Nucleus accumbens (tissue), 56 donors: ENCODE measurements around the gene URB1.
"Not testable (repeated sequence)": the region's sequence is repeated elsewhere in the genome, so short reads cannot be mapped to it uniquely, and the experiment has no call there.

Source experiments
- DNase-seq, 56 donors: peaks; one replicate each; lab custom pipeline; 2025; lab: John Stamatoyannopoulos, UW

The URB1 gene

DNA sequence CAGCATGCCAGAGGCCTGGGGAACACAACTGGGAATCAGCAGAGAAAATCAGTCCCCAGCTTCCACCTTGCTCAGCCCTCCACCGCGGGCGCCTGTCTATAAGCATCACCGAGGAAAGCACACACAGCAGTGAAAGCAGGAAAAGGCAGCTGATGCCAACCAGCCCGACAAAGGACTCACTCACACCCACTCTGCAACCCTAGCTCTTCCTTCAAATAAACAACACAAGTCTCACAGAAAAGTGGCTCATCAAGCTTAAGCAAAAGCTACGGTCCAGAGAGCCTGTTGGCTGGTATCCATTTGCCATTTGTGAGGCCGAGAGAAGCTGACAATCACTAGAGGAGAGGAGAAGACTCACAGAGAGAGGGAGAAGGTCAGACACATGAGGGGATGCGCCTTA is 67.1 kb downstream of the URB1 start:
- peak in 17 of 56 donors; percentile 9 to 51 (median 23) for DNase-seq

DNA sequence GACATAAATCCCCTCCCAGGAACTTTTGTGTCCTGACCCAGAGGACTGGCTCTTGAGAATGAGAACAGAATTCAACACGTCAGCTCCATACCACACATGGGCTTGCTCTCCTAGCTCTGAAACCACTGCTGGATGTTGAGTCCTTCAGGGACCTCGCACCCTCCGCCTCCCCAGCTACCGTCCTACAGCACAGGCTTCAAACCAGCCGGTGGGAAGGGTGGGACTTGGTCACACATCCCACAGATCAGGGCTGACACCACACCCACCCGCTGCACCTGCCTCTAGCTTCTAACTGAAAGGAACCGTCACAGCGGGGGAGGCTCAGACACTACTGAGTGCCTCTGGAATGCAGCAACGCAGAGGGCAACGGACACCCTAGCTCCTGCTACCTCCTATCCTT is 70.1 kb downstream of the URB1 start:
- no peak for DNase-seq

DNA sequence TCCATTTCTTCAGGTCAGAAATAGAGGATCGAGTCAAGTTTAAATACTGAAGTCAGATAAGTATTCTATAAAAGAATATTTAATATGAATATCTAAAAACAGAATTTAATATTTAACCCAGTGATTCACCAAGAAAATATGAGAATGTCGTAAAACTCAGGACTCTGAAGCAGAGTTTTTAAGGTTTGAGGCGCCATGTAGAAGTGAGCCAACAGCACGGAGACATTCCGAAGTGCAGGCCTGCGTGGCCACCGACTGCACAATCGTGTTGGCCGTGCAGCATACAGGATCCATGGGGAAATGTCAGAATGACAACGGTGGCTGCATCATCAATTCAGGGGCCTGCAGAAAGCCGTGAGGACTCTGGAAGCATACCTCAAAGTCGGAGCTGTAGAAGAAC is 70.7 kb downstream of the URB1 start:
- DNase-seq = no peak

DNA sequence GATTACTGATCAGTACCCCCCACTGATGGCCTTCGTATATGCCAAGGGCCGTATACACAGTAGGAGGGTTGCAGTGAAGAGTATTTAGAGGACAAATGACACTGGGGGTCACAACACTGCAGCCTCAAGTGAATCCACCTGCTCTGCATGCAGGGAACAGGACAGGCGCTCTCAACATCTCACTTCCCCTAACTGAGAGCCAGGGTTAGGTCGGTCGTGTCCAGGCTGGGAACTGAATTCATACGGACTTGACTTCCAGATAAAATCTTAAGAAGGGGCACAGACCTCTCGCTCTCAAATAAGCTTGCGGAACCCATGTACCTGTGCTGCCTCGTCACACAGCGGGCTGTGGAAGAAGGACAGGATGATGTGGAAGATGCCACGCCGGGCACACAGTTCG is 71.3 kb downstream of the URB1 start:
- no peak for DNase-seq

DNA sequence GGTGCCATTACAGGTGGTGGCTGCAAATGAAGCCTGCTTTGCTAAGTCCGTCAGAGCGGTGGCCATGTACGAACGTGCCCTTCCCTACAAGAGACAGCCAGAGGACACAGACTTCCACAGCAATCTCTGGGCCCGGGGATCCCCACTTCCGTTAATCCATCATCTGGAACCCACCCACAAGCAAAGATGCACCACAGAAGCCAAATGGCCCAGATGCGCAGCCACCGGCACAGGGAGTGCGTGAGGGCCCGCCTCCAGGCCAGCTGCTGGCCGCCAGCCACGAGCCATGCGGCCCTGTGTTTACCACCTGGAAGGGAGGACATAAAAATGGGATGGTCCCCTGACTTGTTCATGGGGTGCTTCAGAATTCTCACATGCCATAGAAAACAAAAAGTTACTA is 72.1 kb downstream of the URB1 start:
- no peak for DNase-seq

- peak in 2 of 56 donors; percentile 11 to 23 for DNase-seq
These were observed 72.8 kb downstream of the URB1 start for GRCh38 chr21:32320059-32320458.

DNA sequence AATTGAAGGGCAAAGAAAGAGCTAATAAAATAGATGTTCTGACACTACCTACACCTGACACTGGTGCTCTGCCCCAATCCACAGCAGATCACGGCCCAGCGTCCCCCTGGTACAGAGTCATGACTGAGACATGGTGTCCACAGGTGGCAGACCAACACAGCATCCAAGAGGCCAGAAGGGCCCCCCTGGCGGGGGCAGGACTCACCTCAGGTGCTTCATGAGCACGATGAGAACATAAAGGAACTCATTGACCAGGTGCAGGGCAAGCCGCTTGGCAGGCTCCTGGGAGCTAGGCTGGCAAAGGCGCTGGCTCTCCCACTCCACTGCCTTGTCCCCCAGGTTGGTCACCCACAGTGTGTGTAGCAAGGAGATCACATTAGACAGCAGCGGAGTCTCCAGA is 73.8 kb downstream of the URB1 start:
- DNase-seq = no peak

GRCh38 chr21:32317726-32318125 is 75.1 kb downstream of the URB1 start:
- no peak for DNase-seq

DNA sequence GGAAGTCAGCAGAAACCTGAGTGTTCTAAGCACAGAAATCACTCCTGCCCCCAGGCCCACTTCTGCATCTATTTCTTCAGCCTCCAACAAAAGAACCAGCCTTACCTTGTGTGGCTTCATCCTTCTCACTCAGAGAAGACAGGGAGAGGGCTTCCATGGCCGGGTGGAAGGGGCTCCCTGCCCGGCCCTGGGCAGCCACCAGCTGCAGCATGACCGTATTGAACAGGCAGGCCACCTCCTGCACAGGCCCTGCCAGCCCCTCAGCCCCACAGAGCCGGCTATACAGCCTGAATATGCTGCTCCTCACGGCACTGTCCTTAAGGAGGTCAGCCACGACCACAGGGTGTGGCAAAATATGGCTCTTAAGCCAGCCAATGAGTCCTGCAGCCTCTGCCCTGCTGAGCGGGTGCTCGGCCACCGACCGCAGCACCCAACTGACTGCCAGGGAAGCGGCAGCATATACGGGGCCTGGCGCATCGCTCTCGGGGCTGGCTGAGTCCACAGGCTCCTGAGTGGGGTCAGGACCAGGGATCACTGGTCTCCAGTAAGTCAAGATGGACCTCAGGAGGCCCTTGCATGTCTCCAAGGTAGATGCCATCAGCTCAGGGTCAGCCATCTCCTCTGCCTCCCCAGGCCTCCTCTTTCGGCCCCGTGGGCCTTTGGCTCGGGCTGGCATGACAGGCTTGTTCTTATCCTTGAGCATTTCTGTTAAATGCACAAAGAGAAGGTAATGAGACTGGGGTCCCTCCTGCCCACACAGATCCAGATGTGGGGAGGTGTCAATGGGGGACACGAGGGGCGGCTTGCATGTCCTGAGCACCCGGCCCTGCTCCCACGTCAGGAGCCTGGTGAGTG is 76.2 kb downstream of the URB1 start:
- DNase-seq = no peak

- DNase-seq = no peak
These were observed 77.1 kb downstream of the URB1 start for GRCh38 chr21:32315511-32316281.

GRCh38 chr21:32314806-32315205 is 78.0 kb downstream of the URB1 start:
- DNase-seq = no peak

GRCh38 chr21:32312976-32313375 is 79.8 kb downstream of the URB1 start:
- no peak for DNase-seq

- peak in 1 of 56 donors; percentile 33 for DNase-seq
These were observed 80.5 kb downstream of the URB1 start for GRCh38 chr21:32312326-32312725.

DNA sequence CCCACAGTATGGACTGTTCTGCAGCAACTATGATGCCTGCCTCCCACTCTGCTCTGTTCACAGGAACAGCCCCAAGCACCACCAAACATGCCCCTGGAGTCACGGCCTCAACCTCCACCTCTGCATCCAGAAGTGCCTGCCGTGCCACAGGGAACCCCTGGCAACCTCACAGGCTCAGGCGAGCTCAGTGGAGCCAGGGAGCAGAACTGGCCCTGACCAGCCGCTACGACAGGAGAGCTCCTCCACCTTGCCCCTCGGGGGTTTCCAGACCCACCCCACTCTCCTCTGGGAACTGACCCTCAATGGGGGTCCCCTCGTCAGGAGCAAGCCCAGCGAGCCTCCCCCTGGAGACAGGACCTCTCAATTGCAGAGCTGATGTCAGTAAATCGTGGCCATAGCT is 81.2 kb downstream of the URB1 start:
- no peak for DNase-seq

DNA sequence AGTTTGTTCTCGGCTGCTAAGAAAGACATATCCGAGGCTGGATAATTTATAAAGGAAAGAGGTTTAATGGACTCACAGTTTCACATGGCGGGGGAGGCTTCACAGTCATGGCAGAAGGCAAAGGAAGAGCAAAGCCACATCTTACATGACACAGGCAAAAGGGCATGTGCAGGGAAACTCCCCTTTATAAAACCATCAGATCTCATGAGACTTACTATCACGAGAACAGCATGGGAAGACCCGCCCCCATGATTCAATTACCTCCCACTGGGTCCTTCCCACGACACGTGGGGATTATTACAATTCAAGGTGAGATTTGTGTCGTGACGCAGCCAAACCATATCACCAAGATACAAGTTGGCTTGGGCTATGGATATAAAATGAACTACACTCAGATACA is 81.8 kb downstream of the URB1 start:
- DNase-seq = not testable (repeated sequence)

GRCh38 chr21:32309906-32310460 is 82.8 kb downstream of the URB1 start:
- DNase-seq = no peak

DNA sequence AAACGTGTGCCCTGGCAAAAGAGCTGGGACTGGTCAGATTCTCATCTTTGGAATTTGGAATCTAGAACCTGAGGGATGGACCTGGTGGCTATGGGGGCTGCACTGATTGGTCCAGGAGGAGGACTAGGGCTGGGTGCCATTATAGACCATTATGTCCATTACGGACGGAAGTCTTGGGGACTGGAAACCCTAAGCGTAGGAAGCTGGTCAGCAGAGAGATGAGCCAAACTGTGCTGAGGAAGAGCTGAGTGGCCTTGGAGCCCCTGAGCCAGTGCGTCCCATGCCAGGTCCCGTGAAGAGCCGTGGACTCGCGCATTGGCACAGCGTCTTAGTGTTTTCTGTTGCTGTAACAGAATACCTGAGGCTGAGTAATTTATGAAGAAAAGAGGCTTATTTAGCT is 84.1 kb downstream of the URB1 start:
- no peak for DNase-seq

DNA sequence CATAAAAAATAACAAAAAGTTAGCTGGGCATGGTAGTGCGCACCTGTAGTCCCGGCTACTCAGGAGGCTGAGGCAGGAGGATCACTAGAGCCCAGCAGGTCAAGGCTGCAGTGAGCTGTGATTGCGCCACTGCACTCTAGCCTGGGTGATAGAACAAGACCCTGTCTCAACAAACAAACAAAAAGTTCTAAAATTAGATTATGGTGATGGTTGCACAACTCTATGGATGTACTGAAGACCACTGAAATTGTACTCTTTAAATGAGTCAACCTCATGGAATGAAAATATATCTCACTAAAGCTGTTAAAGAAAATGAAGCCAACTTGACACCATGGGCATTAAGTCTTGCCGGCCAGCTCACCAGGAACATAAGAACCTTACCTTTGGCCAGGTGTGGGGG is 85.1 kb downstream of the URB1 start:
- DNase-seq = no peak

DNA sequence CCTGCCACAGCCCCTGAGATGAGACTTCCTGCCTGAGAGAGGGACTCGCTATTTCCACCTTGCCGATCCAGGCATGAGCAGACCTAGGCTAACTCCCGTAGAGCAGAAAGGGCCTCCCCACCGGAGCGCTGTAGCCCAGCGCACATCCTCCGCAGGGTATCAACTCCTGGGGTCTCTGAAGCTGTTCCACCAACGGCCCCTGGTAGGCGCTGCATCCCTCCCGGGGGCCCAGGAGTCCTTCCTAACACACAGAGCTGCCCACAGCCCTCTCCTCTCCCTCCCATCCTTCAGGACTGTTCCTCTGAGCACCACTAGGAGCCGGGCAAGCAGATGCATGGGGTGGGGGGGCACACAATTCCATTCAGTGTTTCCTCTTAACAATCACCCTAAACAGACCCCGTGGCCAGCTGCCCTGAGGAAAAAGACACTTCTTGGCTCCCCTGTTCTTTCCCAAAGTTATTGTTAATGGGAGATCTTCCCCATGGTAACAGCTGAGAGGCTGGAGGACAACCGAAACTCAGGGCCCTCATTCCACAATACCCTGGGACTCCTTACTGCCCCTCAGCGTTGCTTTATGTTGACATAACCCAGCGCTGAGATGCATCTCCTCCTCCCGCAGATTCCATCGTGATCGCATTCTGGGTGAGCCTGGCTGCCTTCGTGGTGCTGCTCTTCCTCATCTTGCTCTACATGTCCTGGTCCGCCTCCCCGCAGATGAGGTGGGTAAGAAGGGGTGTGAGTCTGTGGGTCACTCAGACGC is 86.6 kb downstream of the URB1 start:
- DNase-seq = peak in 54 of 56 donors; percentile 8 to 89 (median 76)

GRCh38 chr21:32304998-32305397 is 87.8 kb downstream of the URB1 start:
- no peak for DNase-seq

DNA sequence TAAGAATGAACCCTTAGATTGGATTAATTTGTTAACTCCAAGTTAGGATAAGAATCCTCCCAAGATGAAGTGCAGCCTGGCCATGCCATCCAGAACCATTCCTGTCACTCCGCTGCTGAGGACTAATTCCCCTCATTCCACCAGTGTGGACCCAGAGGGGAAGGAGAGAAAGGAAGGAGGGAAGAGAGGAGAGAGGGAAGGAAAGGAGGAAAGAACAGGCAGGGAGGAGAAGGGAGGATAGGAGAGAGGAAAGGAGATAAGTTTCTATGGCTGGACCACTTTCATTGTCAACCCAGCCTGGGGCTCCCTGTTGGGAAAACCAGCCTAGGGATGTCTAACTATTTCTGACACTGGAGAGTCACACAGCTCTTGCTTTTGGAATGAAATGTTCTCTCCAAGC is 89.4 kb downstream of the URB1 start:
- DNase-seq = no peak
